OCI-LY7 (cell line): ENCODE results near the gene FAM181A. TPM values are rescaled to one million over a fixed set of nuclear protein-coding genes. Genes with fewer than 3 reads are reported as not detected.

Source experiments
- BruUV-seq: library from RNA; stranded (reverse); fragments of 400-500 nt; replicated peaks from 2 replicates; lab custom pipeline; 2021; lab: Mats Ljungman, UMichigan
- CTCF ChIA-PET: fragments of 300-600 bp; sonication (Branson Sonifier 250); formaldehyde crosslinking; loops from one replicate; lab custom pipeline; 2022; ENCODE audit warnings: antibody characterized with exemption; ENCODE audit not compliant: unreplicated experiment; lab: Charles Lee
- POLR2A ChIA-PET: fragments of 300-600 bp; sonication (Branson Sonifier 250); formaldehyde crosslinking; loops from one replicate; lab custom pipeline; 2022; ENCODE audit warnings: antibody characterized with exemption; lab: Charles Lee
- DNase-seq: peaks from one replicate; pipeline ENCODE4 v3.0.0-alpha.2; 2015; ENCODE audit warnings: low spot score
- H2AFZ ChIP-seq: fragments of 200-600 bp; sonication (generic), shearing (Covaris generic); 2 replicates; pipeline ENCODE4 v1.6.1; 2014; ENCODE audit warnings: mild to moderate bottlenecking, antibody characterized with exemption, low read length, moderate library complexity
- H3K27ac ChIP-seq: fragments of 200-600 bp; sonication (generic); 2 replicates; pipeline ENCODE4 v1.5.1; 2014; ENCODE audit warnings: mixed run types, low read depth, mild to moderate bottlenecking, moderate library complexity, low read length, inconsistent platforms; ENCODE audit not compliant: poor library complexity, severe bottlenecking
- H3K36me3 ChIP-seq: fragments of 200-600 bp; sonication (generic); 2 replicates; pipeline ENCODE4 v1.6.1; 2014; ENCODE audit warnings: mild to moderate bottlenecking, antibody characterized with exemption, low read length, moderate library complexity, mixed read lengths; ENCODE audit not compliant: insufficient read depth
- H3K4me1 ChIP-seq: fragments of 200-600 bp; sonication (generic); 2 replicates; pipeline ENCODE4 v1.5.1; 2014; ENCODE audit warnings: mild to moderate bottlenecking, low read length; ENCODE audit not compliant: insufficient read depth, poor library complexity, severe bottlenecking
- H3K4me2 ChIP-seq: fragments of 200-600 bp; sonication (generic); 2 replicates; pipeline ENCODE4 v1.6.1; 2014; ENCODE audit warnings: mild to moderate bottlenecking, low read length
- H3K4me3 ChIP-seq: fragments of 200-600 bp; sonication (generic); 2 replicates; pipeline ENCODE4 v1.5.1; 2014; ENCODE audit warnings: mild to moderate bottlenecking, low read depth, low read length; ENCODE audit not compliant: poor library complexity, severe bottlenecking
- H3K79me2 ChIP-seq: fragments of 200-600 bp; sonication (generic); 2 replicates; pipeline ENCODE4 v1.6.1; 2016; ENCODE audit warnings: low read depth, mild to moderate bottlenecking, low read length, moderate library complexity, mixed read lengths; ENCODE audit not compliant: insufficient read depth
- H3K9me2 ChIP-seq: fragments of 200-600 bp; sonication (generic); 2 replicates; pipeline ENCODE4 v1.6.1; 2016; ENCODE audit warnings: mild to moderate bottlenecking, low read length, mixed read lengths; ENCODE audit not compliant: insufficient read depth
- H3K9me3 ChIP-seq: fragments of 200-600 bp; sonication (generic); 2 replicates; pipeline ENCODE4 v1.6.1; 2014; ENCODE audit warnings: mild to moderate bottlenecking, mixed run types, low read length, mixed read lengths
- H4K20me1 ChIP-seq: fragments of 200-600 bp; sonication (generic); 2 replicates; pipeline ENCODE4 v1.6.1; 2014; ENCODE audit warnings: mild to moderate bottlenecking, antibody characterized with exemption, low read length, moderate library complexity, mixed read lengths; ENCODE audit not compliant: insufficient read depth
- CTCF ChIP-seq: fragments of 200-600 bp; sonication (generic); conservative IDR thresholded peaks from 2 replicates; pipeline ENCODE4 v1.5.1; 2014; ENCODE audit warnings: mild to moderate bottlenecking, antibody characterized with exemption, low read length, moderate library complexity, mixed read lengths
- EZH2phosphoT487 ChIP-seq: fragments of 200-600 bp; sonication (generic); IDR thresholded peaks from 2 replicates; pipeline ENCODE4 v1.6.1; 2018; ENCODE audit warnings: low read depth, borderline replicate concordance, mild to moderate bottlenecking, mixed run types, antibody characterized with exemption, low read length, moderate library complexity, mixed read lengths
- intact Hi-C: fragments of 100-400 bp; cut with micrococcal nuclease; formaldehyde crosslinking; loops from one replicate; pipeline ENCODE4 v1.10.0; 2022; ENCODE audit not compliant: unreplicated experiment
- total RNA-seq, 2 experiments: library from RNA; depleted of rRNA in 1 of 2; stranded (reverse); fragments of >200 nt in 1 of 2; shearing (Covaris generic) in 1 of 2; gene quantifications; 2 replicates each; pipeline ENCODE4 v1.2.3, GENCODE V29; 2014 to 2022

The FAM181A gene
- total RNA-seq, 2 experiments from 2014 or later, result not detected

- Histone ChIP-seq H3K4me2 (peak overlapping the region; percentile 94), H2AFZ (peak overlapping the region; percentile 7; the same call in 1 of the 2 replicates), H3K9me3 (no peaks in the 10 kb centered on the region), H3K27ac (peak overlapping the region; percentile 58), H3K4me3 (no peak overlapping the region), H4K20me1 (no peaks in the 10 kb centered on the region), H3K79me2 (no peaks in the 10 kb centered on the region), H3K4me1 (peaks cover 81% of the 10 kb centered on the region), H3K36me3 (no peaks in the 10 kb centered on the region), H3K9me2 (no peaks in the 10 kb centered on the region)
- TF ChIP-seq EZH2phosphoT487 (no peak), CTCF (no peak)
- DNase-seq, result peak; percentile 78
- ChIA-PET POLR2A (interaction anchor here (1.0 to 2.4 kb wide), 3 partner anchors 9 to 17 kb away, joined by 3 to 16 read pairs (median 9); no protein-coding TSS in a partner anchor), CTCF (interaction anchor here (2.0 kb wide), 1 partner anchor 29 kb away, joined by 11 read pairs; no protein-coding TSS in a partner anchor)
- no TSS peak for BruUV-seq
- intact Hi-C loops, result loop anchor here (10.0 kb wide), 1 partner anchor 764 kb away; the partner anchor contains the start of genes GON7 and UBR7
Measured at GRCh38 chr14:93969082-93969828, 42.1 kb downstream of the FAM181A start.

- BruUV-seq, result no TSS peak
- Histone ChIP-seq H3K27ac (peak overlapping the region; percentile 57), H3K4me3 (peak overlapping the region; percentile 64), H3K36me3 (no peaks in the 10 kb centered on the region), H3K4me1 (peaks cover 93% of the 10 kb centered on the region), H3K9me3 (no peaks in the 10 kb centered on the region), H4K20me1 (no peaks in the 10 kb centered on the region), H2AFZ (peak overlapping the region; percentile 67), H3K9me2 (no peaks in the 10 kb centered on the region), H3K4me2 (peak overlapping the region; percentile 94), H3K79me2 (no peaks in the 10 kb centered on the region)
- ChIA-PET CTCF (interaction anchor here (0.6 to 2.8 kb wide), 9 partner anchors 10 to 31 kb away, joined by 3 to 24 read pairs (median 4); no protein-coding TSS in a partner anchor), POLR2A (interaction anchor here (0.6 to 9.4 kb wide), 5 partner anchors 10 to 24 kb away, joined by 3 to 70 read pairs (median 4); no protein-coding TSS in a partner anchor)
- intact Hi-C loops, result loop anchor here (1.0 kb wide), 2 partner anchors 15 to 31 kb away; no protein-coding TSS in a partner anchor
- no peak for TF ChIP-seq EZH2phosphoT487
- peak; percentile 89 for TF ChIP-seq CTCF
- peak; percentile 76 for DNase-seq
Measured at GRCh38 chr14:93970585-93970964, 43.4 kb downstream of the FAM181A start.
